PFSK-1 (cell line): Measurements from ENCODE around the gene MAD1L1.

ENCODE experiments used
- FOXP2 ChIP-seq: optimal IDR thresholded peaks from 2 replicates; pipeline ENCODE3; 2011; ENCODE audit warnings: borderline replicate concordance, control low read depth, inconsistent platforms; ENCODE audit not compliant: insufficient read depth; ENCODE audit errors: extremely low read length, extremely low read depth
- POLR2AphosphoS5 ChIP-seq: IDR thresholded peaks from 2 replicates; pipeline ENCODE4 v1.6.1; 2012; ENCODE audit warnings: low read depth, mild to moderate bottlenecking, control low read depth, low read length, moderate library complexity
- REST ChIP-seq, 2 experiments: IDR thresholded peaks; 2 replicates each; pipeline versions ENCODE4 v1.6.1 to v1.8.0; 2011 to 2012; ENCODE audit warnings: low read depth in 2 of 2, low read length in 2 of 2, control low read depth in 1 of 2, inconsistent platforms in 1 of 2, mild to moderate bottlenecking in 1 of 2, moderate library complexity in 1 of 2; ENCODE audit not compliant: insufficient read depth in 1 of 2
- TAF1 ChIP-seq: IDR thresholded peaks from 2 replicates; pipeline ENCODE4 v1.6.1; 2012; ENCODE audit warnings: low read length, control low read depth, borderline replicate concordance; ENCODE audit not compliant: insufficient read depth

GRCh38 chr7:1975581-1975980, 257.2 kb downstream of the MAD1L1 start:
- TF ChIP-seq POLR2AphosphoS5: no peak
- no peak for TF ChIP-seq REST (IDR thresholded peaks at IDR 0.05; ENCODE audit: insufficient read depth in 1 of 2, low read depth in 2 of 2, low read length in 2 of 2)
- no peak for TF ChIP-seq TAF1
- TF ChIP-seq FOXP2: no peak
